ENCODE results near the gene HBA1.
"Not testable (repeated sequence)": the region's sequence is repeated elsewhere in the genome, so short reads cannot be mapped to it uniquely, and the experiment has no call there.

The HBA1 gene

DNA sequence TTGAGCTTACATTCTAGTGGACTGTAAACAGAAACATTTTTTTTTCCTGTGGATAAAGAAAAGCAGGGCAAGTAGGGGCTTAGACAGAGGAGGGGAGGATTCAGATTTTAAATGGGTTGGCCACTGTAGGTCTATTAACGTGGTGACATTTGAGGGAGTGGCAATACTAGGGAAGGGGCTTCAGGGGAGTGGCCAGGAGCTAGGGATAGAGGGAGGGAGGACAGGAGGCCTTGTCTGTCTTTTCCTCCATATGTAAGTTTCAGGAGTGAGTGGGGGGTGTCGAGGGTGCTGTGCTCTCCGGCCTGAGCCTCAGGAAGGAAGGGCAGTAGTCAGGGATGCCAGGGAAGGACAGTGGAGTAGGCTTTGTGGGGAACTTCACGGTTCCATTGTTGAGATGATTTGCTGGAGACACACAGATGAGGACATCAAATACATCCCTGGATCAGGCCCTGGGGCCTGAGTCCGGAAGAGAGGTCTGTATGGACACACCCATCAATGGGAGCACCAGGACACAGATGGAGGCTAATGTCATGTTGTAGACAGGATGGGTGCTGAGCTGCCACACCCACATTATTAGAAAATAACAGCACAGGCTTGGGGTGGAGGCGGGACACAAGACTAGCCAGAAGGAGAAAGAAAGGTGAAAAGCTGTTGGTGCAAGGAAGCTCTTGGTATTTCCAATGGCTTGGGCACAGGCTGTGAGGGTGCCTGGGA is 17.2 kb upstream of the HBA1 start:
- DNase-seq (ENCODE audit: low read depth) = no peak

GRCh38 chr16:160242-160641 is 16.2 kb upstream of the HBA1 start:
- not testable (repeated sequence) for DNase-seq (ENCODE audit: low read depth)

DNA sequence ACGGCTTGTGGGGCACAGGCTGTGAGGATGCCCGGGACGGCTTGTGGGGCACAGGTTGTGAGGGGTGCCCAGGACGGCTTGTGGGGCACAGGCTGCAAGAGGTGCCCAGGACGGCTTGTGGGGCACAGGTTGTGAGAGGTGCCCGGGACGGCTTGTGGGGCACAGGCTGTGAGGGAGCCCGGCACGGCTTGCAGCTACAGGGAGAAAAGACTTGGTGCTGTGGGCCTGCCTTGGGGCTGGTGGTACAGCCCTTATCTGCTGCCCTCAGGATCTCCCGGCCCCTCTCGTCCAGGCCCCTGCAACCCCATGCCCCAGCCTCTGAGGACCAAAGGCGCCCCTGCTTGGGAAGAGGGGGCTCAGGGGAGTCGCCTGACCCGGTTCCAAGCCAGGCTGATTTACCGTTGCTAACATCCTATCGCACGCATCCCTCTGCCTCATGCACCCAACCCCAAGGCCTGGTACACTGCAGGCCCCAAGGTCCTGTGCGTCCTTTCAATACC is 15.7 kb upstream of the HBA1 start:
- no peak for DNase-seq (ENCODE audit: low read depth)

DNA sequence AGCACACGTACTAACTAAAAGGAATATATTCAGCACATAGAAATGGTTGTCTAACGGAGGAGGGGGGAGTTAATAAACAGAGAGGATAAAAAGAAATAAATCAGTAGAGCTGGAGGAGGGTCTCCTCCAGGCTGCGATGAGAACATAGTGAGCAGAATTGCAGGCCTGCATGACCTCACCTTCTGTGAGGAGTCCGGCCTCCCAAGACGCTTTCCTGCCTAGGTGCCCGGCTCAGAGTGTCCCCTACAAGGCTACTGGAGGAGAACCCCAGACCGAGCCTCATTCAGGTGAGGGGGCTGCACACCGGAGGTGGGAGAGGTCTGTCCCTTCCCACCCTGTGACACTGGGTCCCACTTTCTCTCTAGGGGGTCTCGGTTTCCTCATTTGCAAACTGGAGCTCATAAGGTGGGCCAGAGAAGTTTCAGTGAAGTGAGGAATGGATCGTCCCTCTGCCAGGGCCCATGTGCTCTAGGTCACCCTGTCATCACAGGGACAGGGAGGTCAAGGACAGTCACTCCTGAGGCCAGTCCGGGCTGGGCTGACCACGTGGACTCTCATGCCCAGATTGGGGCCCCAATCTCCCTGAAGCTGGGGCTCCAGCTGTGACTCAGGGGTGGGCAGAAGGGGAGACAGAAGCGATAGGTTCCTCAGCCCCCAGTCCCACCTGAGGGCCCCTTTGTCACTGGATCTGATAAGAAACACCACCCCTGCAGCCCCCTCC is 14.0 kb upstream of the HBA1 start:
- no peak for DNase-seq (ENCODE audit: low read depth)

DNA sequence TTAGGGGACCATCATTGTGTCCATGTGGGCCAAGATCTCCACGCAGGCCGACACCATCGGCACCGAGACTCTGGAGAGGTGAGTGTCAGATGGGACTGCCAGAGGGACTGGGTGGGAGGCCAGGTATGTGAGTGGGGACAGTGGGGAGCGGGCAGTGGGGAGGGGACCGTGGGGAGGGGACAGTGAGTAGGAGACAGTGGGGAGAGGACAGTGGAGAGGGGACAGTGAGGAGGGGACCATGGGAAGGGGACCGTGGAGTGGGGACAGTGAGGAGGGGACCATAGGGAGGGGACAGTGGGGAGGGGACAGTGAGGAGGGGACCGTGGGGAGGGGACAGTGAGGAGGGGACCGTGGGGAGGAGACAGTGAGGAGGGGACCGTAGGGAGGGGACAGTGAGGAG is 13.3 kb upstream of the HBA1 start:
- DNase-seq (ENCODE audit: low read depth) = not testable (repeated sequence)

GRCh38 chr16:163696-164095 is 12.8 kb upstream of the HBA1 start:
- not testable (repeated sequence) for DNase-seq (ENCODE audit: low read depth)

- not testable (repeated sequence) for DNase-seq (ENCODE audit: low read depth)
Measured at GRCh38 chr16:164134-164823, 12.2 kb upstream of the HBA1 start.

- DNase-seq (ENCODE audit: low read depth) = no peak
Measured at GRCh38 chr16:164827-165538, 11.5 kb upstream of the HBA1 start.

GRCh38 chr16:165539-166374 is 10.7 kb upstream of the HBA1 start, which contains the start of gene HBM:
HBM (plus strand) TSS chr16:165978; CDS start chr16:165998, 20 bp downstream.
- DNase-seq (ENCODE audit: low read depth) = no peak

GRCh38 chr16:166375-167121 is 9.9 kb upstream of the HBA1 start:
- DNase-seq (ENCODE audit: low read depth) = no peak

DNA sequence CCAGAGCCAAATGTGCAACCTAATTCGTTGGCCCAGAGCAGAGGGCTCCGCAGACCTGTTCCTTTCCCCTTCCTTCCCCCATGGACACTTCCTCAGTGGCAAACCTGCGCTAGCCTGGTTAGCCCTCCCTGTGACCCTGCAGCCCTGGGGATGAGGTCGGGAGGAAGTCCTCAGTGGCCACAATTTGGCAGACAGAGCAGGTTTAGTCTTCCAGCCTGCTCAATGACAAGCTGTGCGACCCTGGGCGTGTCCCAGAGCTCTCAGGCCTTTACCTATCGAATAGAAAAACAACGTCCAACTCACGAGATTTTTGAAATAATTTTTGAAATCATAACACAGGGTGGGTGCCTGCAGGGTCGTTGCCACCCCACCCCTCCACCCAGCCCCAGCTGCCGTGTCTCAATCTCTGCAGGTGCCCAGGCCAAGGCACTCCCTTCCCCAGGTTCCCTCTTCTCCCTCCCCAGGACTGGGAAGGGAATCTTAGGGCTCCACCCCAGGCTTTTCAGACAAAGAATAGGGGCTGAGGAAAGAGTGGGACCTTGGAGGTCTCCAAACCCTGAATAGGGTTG is 9.3 kb upstream of the HBA1 start:
- no peak for DNase-seq (ENCODE audit: low read depth)

GRCh38 chr16:168424-168823 is 8.1 kb upstream of the HBA1 start:
- DNase-seq (ENCODE audit: low read depth) = no peak

- DNase-seq (ENCODE audit: low read depth) = no peak
Measured at GRCh38 chr16:169014-169413, 7.5 kb upstream of the HBA1 start.

DNA sequence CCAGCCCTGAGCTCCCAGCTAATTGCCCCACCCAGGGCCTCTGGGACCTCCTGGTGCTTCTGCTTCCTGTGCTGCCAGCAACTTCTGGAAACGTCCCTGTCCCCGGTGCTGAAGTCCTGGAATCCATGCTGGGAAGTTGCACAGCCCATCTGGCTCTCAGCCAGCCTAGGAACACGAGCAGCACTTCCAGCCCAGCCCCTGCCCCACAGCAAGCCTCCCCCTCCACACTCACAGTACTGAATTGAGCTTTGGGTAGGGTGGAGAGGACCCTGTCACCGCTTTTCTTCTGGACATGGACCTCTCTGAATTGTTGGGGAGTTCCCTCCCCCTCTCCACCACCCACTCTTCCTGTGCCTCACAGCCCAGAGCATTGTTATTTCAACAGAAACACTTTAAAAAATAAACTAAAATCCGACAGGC is 6.4 kb upstream of the HBA1 start:
- DNase-seq (ENCODE audit: low read depth) = not testable (repeated sequence)

DNA sequence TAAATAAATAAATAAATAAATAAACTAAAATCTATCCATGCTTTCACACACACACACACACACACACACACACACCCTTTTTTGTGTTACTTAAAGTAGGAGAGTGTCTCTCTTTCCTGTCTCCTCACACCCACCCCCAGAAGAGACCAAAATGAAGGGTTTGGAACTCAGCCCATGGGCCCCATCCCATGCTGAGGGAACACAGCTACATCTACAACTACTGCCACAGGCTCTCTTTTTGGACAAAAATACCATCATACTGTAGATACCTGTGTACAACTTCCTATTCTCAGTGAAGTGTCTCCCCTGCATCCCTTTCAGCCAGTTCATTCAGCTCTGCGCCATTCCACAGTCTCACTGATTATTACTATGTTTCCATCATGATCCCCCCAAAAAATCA is 5.7 kb upstream of the HBA1 start:
- DNase-seq (ENCODE audit: low read depth) = no peak

DNA sequence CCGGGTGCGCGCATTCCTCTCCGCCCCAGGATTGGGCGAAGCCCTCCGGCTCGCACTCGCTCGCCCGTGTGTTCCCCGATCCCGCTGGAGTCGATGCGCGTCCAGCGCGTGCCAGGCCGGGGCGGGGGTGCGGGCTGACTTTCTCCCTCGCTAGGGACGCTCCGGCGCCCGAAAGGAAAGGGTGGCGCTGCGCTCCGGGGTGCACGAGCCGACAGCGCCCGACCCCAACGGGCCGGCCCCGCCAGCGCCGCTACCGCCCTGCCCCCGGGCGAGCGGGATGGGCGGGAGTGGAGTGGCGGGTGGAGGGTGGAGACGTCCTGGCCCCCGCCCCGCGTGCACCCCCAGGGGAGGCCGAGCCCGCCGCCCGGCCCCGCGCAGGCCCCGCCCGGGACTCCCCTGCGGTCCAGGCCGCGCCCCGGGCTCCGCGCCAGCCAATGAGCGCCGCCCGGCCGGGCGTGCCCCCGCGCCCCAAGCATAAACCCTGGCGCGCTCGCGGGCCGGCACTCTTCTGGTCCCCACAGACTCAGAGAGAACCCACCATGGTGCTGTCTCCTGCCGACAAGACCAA is 4.0 kb upstream of the HBA1 start, which contains the start of gene HBA2:
Gene HBA2, plus strand, starts transcription at position 503 of the 568 bp plus-strand sequence. Its CDS starts 37 bp downstream, at position 540.
- DNase-seq (ENCODE audit: low read depth) = not testable (repeated sequence)

- not testable (repeated sequence) for DNase-seq (ENCODE audit: low read depth)
Measured at GRCh38 chr16:173211-173854, 3.1 kb upstream of the HBA1 start.

DNA sequence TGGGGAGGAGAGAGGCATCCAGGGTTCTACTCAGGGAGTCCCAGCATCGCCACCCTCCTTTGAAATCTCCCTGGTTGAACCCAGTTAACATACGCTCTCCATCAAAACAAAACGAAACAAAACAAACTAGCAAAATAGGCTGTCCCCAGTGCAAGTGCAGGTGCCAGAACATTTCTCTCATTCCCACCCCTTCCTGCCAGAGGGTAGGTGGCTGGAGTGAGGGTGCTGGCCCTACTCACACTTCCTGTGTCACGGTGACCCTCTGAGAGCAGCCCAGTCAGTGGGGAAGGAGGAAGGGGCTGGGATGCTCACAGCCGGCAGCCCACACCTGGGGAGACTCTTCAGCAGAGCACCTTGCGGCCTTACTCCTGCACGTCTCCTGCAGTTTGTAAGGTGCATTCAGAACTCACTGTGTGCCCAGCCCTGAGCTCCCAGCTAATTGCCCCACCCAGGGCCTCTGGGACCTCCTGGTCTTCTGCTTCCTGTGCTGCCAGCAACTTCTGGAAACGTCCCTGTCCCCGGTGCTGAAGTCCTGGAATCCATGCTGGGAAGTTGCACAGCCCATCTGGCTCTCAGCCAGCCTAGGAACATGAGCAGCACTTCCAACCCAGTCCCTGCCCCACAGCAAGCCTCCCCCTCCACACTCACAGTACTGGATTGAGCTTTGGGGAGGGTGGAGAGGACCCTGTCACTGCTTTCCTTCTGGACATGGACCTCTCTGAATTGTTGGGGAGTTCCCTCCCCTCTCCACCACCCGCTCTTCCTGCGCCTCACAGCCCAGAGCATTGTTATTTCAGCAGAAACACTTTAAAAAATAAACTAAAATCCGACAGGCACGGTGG is 2.3 kb upstream of the HBA1 start:
- DNase-seq (ENCODE audit: low read depth) = not testable (repeated sequence)
